ENCODE data around the gene AP5Z1. TPM values are rescaled to one million over a fixed set of nuclear protein-coding genes. Genes with fewer than 3 reads are reported as not detected.
A peak's percentile ranks its signal among the peaks of the same experiment; 100 is the strongest.

AP5Z1 gene
- total and polyA plus RNA-seq, 2 of the 4 experiments (the other 2 are of a cell fraction): 9.7 to 38.7 TPM

DNA sequence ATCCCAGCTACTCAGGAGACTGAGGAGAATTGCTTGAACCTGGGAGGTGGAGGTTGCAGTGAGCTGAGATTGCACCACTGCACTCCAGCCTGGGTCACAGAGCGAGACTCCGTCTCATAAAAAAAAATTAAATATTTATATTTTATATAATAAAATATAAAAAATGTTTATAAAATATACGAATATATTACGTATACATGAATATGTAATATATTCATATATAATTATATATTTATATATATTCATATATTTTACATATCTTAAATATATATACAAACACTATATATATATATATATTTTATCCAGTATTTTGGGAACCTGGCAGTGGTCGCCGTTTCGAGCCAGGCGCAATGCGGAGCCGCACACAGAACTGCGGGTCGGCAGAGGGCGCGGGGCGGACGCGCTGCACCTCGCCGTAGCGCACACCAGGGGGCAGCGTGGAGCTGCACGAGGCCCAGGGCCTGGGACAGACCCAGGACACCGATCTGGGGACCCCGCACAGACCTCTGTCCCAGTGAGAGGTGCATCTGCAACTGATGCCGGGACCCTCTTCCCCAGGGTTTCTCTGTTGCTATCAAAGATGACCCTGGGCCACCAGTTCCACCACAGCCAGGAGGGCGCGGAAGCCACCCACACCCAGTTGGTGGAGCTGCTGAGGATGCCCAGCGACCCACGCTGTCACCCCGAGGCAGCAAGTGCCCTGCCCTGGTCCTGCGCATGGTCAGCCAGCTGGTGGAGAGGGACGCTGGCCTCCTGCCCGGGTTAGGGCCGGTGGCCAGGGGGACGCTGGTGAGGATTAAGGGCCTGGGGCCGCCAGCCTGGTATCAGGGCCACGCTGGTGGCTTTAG lies 22.7 kb downstream of the AP5Z1 start (continued):
- TF ChIP-seq MAFK (IDR thresholded peaks at IDR 0.05; ENCODE audit: low read depth, low read length): no peak

DNA sequence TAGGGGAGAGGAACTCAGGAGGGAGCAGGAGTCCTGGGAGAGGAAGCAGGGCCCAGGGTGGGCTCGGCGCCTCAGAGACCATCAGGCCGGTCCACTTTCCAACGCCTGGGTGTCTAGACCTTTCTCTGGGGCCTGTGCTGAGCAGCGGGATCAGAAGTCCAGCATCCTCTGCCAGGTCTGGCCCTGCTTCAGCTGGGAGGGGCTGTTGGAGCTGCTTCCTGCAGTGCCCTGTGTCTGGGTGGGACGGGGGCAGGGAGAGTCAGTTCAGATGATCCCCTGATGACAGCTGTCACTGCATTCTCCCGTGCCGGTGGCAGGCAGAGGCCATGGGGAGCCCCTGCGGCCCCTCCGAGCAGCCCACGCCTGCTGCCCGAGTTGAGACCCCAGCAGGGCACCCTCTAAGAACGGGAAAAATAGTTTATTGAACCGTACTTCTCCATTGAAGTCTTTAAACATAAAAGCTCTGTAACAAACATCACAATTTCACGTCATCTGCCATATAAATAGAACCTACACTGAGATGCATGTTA lies 23.3 kb downstream of the AP5Z1 start:
- Histone ChIP-seq H4K91ac (ENCODE audit: insufficient read depth, low read depth, low read length) (no peak overlapping the region), H3K27ac (ENCODE audit: insufficient read depth, low read length) (no peak overlapping the region), H3K18ac (ENCODE audit: low read depth, low read length) (no peak overlapping the region), H3K4me1 (ENCODE audit: control insufficient read depth, insufficient read depth, low read length) (no peaks in the 10 kb centered on the region), H2BK20ac (ENCODE audit: low read depth, low read length) (no peak overlapping the region), H3K79me1 (ENCODE audit: low read depth in 1 of 2, low read length in 2 of 2) (no peaks in the 10 kb centered on the region), H3K9me1 (ENCODE audit: insufficient read depth, low read length) (0 out of 2 replicates have a peak, but pooled peaks cover 3% of the 10 kb centered on the region), H3K4me2 (ENCODE audit: low read depth, low read length) (no peak overlapping the region), H3K4ac (ENCODE audit: low read depth, low read length) (no peak overlapping the region), H3K9ac (ENCODE audit: low read depth, low read length) (no peak overlapping the region), H3K56ac (ENCODE audit: extremely low read depth, insufficient read depth, low read length) (no peak overlapping the region), H2AK9ac (replicated peaks; ENCODE audit: low read depth, low read length, poor library complexity) (peak overlapping the region; percentile 63), H3K27me3 (ENCODE audit: control insufficient read depth, insufficient read depth, low read length) (no peaks in the 10 kb centered on the region), H2BK120ac (ENCODE audit: low read depth, low read length) (no peak overlapping the region), H2AFZ (replicated peaks; ENCODE audit: low read length, poor library complexity) (no peak overlapping the region), H4K5ac (ENCODE audit: low read depth, low read length) (no peak overlapping the region), H3K14ac (replicated peaks; ENCODE audit: low read depth, low read length) (no peak overlapping the region), H4K20me1 (ENCODE audit: insufficient read depth, low read length) (no peaks in the 10 kb centered on the region), H2AK5ac (ENCODE audit: low read depth, low read length) (no peak overlapping the region), H2BK5ac (ENCODE audit: low read depth, low read length, poor library complexity, severe bottlenecking) (no peak overlapping the region), H2BK15ac (ENCODE audit: low read depth, low read length) (no peak overlapping the region), H3K4me3 (ENCODE audit: insufficient read depth, low read depth, low read length) (no peak overlapping the region), H3K23ac (ENCODE audit: low read depth, low read length) (no peak overlapping the region), H4K8ac (ENCODE audit: low read depth in 2 of 2, low read length in 2 of 2) (no peak overlapping the region), H3K36me3 (ENCODE audit: control insufficient read depth, insufficient read depth, low read length) (no peaks in the 10 kb centered on the region), H3K9me3 (ENCODE audit: control insufficient read depth, insufficient read depth, low read length) (no peaks in the 10 kb centered on the region)
- intact Hi-C loops (cut with micrococcal nuclease): loop anchor here (1.0 to 5.0 kb wide), 3 partner anchors 85 to 394 kb away; partner anchors contain the start of genes RADIL and WIPI2
- dilution Hi-C loops (cut with HindIII; ENCODE audit: low sequenced_read_pairs, unreplicated experiment): no loop called here
- in situ Hi-C loops (cut with MboI; ENCODE audit: low sequenced_read_pairs): loop anchor here (5.0 kb wide), 1 partner anchor 289 kb away; no protein-coding TSS in a partner anchor
- no peak for TF ChIP-seq RCOR1 (IDR thresholded peaks at IDR 0.05; ENCODE audit: insufficient replicate concordance, low read length)
- no TSS peak for BruUV-seq (replicated peaks)
- ATAC-seq (ENCODE audit: low read depth) (no peak), DNase-seq (no peak)
- ChIA-PET POLR2A (ENCODE audit: unreplicated experiment) (interaction anchor here (0.6 kb wide), 1 partner anchor 698 kb away, joined by 7 read pairs; no protein-coding TSS in a partner anchor), CTCF (interaction anchor here (0.5 to 1.1 kb wide), 2 partner anchors 287 to 1198 kb away, joined by 3 read pairs; no protein-coding TSS in a partner anchor)
- WGBS, 2 experiments (ENCODE audit: extremely low coverage in 2 of 2, insufficient read length in 1 of 2): no CpG with 5 or more reads among the region's 15 CpGs
